OCI-LY3 (cell line): ENCODE measurements around the gene UQCC3.

Source experiments
- EZH2phosphoT487 ChIP-seq: fragments of 200-600 bp; shearing (Covaris generic); IDR thresholded peaks from 2 replicates; pipeline ENCODE4 v1.6.1; 2018; ENCODE audit warnings: antibody characterized with exemption, mixed run types, low read depth
- TF ChIP-seq, protein P1 (sequence below): fragments of 200-600, 300-600 bp; sonication (generic); IDR thresholded peaks from 2 replicates; pipeline ENCODE4 v1.5.1; 2014; ENCODE audit warnings: antibody characterized with exemption, low read length, low read depth

- TF ChIP-seq, protein P1, sequence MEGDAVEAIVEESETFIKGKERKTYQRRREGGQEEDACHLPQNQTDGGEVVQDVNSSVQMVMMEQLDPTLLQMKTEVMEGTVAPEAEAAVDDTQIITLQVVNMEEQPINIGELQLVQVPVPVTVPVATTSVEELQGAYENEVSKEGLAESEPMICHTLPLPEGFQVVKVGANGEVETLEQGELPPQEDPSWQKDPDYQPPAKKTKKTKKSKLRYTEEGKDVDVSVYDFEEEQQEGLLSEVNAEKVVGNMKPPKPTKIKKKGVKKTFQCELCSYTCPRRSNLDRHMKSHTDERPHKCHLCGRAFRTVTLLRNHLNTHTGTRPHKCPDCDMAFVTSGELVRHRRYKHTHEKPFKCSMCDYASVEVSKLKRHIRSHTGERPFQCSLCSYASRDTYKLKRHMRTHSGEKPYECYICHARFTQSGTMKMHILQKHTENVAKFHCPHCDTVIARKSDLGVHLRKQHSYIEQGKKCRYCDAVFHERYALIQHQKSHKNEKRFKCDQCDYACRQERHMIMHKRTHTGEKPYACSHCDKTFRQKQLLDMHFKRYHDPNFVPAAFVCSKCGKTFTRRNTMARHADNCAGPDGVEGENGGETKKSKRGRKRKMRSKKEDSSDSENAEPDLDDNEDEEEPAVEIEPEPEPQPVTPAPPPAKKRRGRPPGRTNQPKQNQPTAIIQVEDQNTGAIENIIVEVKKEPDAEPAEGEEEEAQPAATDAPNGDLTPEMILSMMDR = no peak
- no peak for TF ChIP-seq EZH2phosphoT487
These were observed 35.9 kb downstream of the UQCC3 start, which contains the start of the genes BSCL2 and GNG3 for GRCh38 chr11:62707277-62707861.
